ENCODE measurements around the gene TMPRSS2. TPM values are rescaled to one million over a fixed set of nuclear protein-coding genes. Genes with fewer than 3 reads are reported as not detected.
A peak's percentile ranks its signal among the peaks of the same experiment; 100 is the strongest.
"Not testable (repeated sequence)": the region's sequence is repeated elsewhere in the genome, so short reads cannot be mapped to it uniquely, and the experiment has no call there.

The TMPRSS2 gene
- total RNA-seq, 1 donor from 2014 or later: not detected

DNA sequence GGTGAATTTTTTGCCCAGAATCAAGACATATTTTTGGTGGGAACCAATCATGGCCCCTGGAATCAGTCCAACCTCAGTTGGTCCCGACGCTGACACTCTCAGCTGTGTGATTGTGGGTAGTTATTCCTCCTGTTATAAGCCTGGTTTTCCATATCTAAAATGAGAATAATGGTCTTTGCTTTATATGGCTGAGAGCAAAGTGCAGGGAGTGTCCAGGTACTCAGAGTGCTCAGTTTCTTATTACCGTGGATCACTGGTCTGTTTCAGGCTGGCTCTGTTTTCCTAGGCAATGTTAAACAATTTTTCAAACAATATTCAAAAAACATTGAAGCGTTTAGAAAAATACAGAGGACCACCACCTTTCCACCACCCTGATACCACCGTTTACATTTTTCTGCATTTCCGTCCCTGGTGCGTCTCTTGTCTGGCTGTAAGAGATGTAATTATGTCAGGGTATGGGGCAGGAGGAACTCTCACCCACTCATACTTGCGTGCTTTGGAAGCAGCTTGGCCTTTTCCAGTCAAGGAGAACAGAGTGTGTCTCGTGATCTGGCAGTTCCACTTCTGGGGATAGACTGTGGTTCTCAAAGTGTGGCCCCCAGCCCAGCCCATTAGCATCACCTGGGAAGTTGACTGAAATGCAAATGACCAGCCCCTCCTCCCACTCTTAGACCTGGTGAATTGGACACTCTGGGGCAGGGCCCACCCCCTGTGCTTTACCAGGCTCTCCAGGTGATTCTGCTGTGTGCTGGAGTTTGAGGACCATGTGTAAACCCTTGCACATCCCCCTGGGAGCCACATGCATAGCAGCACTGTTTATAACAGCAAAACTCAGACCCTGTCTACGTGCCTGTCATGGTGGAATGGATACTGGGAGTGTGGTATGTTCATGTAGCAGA is 75.1 kb downstream of the TMPRSS2 start:
- Mint-ChIP-seq H3K36me3 (ENCODE audit: low read depth) (peaks cover 89% of the 10 kb centered on the region), H3K4me3 (ENCODE audit: low read depth) (no peak overlapping the region), H3K27ac (no peak overlapping the region), H3K4me1 (ENCODE audit: low read depth) (peaks cover 36% of the 10 kb centered on the region), H3K9me3 (peaks cover 14% of the 10 kb centered on the region), H3K27me3 (ENCODE audit: low read depth) (no peaks in the 10 kb centered on the region)
- intact Hi-C loops (cut with micrococcal nuclease): no loop called here
- no peak for DNase-seq (ENCODE audit: low spot score)

GRCh38 chr21:41431788-41432548 is 76.0 kb downstream of the TMPRSS2 start:
- Mint-ChIP-seq H3K4me1 (ENCODE audit: low read depth) (peaks cover 41% of the 10 kb centered on the region), H3K27ac (no peak overlapping the region), H3K4me3 (ENCODE audit: low read depth) (no peak overlapping the region)

DNA sequence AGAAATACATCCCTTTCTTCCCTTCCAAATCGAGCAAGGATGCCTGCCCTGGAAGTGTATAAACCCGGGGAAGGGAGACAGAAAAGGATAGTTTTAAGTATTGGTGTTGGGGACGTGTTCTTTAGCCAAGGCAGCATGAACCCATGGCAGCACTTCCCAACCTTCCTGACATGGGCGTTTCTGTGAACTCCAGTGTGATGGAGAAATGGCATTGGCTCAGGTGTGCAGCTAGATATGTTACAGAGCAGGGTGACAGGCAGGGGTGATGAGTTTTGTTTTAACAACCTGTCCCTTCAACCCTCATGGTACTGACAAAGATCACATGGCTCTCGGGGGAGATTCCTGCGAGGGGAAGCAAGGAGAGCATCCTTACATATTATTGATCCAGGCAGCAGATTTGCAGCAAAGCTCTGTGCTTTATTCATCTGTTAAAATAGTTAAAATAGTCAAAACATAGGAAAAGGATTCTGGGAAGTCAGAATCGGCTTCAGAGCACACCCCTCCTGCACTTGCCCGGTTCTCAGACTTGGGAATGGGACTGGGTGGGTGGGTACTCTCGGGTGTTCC is 78.0 kb downstream of the TMPRSS2 start:
- Mint-ChIP-seq H3K36me3 (ENCODE audit: low read depth) (peaks cover 70% of the 10 kb centered on the region), H3K9me3 (peaks cover 9% of the 10 kb centered on the region), H3K27me3 (ENCODE audit: low read depth) (no peaks in the 10 kb centered on the region), H3K27ac (peak overlapping the region; percentile 13), H3K4me1 (ENCODE audit: low read depth) (peaks cover 44% of the 10 kb centered on the region), H3K4me3 (ENCODE audit: low read depth) (no peak overlapping the region)
- intact Hi-C loops (cut with micrococcal nuclease): no loop called here
- DNase-seq (ENCODE audit: low spot score): no peak

More at GRCh38 chr21:41431788-41432548, 76.0 kb downstream of the TMPRSS2 start:
- Mint-ChIP-seq H3K36me3 (ENCODE audit: low read depth) (peaks cover 87% of the 10 kb centered on the region), H3K27me3 (ENCODE audit: low read depth) (no peaks in the 10 kb centered on the region), H3K9me3 (peaks cover 14% of the 10 kb centered on the region)
- no peak for DNase-seq (ENCODE audit: low spot score)
- intact Hi-C loops (cut with micrococcal nuclease): no loop called here

- H3K36me3 Mint-ChIP-seq (ENCODE audit: low read depth): peaks cover 63% of the 10 kb centered on the region
- H3K27ac Mint-ChIP-seq: no peak overlapping the region
- no peaks in the 10 kb centered on the region for H3K27me3 Mint-ChIP-seq (ENCODE audit: low read depth)
- DNase-seq (ENCODE audit: low spot score): no peak
- intact Hi-C loops (cut with micrococcal nuclease): no loop called here
- peaks cover 2% of the 10 kb centered on the region for H3K9me3 Mint-ChIP-seq
- H3K4me1 Mint-ChIP-seq (ENCODE audit: low read depth): peaks cover 48% of the 10 kb centered on the region
- H3K4me3 Mint-ChIP-seq (ENCODE audit: low read depth): no peak overlapping the region
Observed at GRCh38 chr21:41429305-41429704, 78.7 kb downstream of the TMPRSS2 start.

- intact Hi-C loops (cut with micrococcal nuclease): no loop called here
- no peaks in the 10 kb centered on the region for H3K9me3 Mint-ChIP-seq
- peaks cover 50% of the 10 kb centered on the region for H3K4me1 Mint-ChIP-seq (ENCODE audit: low read depth)
- no peak overlapping the region for H3K27ac Mint-ChIP-seq
- peaks cover 58% of the 10 kb centered on the region for H3K36me3 Mint-ChIP-seq (ENCODE audit: low read depth)
- no peak overlapping the region for H3K4me3 Mint-ChIP-seq (ENCODE audit: low read depth)
- no peak for DNase-seq (ENCODE audit: low spot score)
- no peaks in the 10 kb centered on the region for H3K27me3 Mint-ChIP-seq (ENCODE audit: low read depth)
Observed at GRCh38 chr21:41428847-41429246, 79.1 kb downstream of the TMPRSS2 start.

GRCh38 chr21:41428311-41428710 is 79.6 kb downstream of the TMPRSS2 start:
- Mint-ChIP-seq H3K9me3 (no peaks in the 10 kb centered on the region), H3K4me3 (ENCODE audit: low read depth) (peak overlapping the region; percentile 93), H3K36me3 (ENCODE audit: low read depth) (peaks cover 53% of the 10 kb centered on the region), H3K4me1 (ENCODE audit: low read depth) (peaks cover 54% of the 10 kb centered on the region), H3K27me3 (ENCODE audit: low read depth) (no peaks in the 10 kb centered on the region), H3K27ac (peak overlapping the region; percentile 11)
- intact Hi-C loops (cut with micrococcal nuclease): no loop called here
- no peak for DNase-seq (ENCODE audit: low spot score)

DNA sequence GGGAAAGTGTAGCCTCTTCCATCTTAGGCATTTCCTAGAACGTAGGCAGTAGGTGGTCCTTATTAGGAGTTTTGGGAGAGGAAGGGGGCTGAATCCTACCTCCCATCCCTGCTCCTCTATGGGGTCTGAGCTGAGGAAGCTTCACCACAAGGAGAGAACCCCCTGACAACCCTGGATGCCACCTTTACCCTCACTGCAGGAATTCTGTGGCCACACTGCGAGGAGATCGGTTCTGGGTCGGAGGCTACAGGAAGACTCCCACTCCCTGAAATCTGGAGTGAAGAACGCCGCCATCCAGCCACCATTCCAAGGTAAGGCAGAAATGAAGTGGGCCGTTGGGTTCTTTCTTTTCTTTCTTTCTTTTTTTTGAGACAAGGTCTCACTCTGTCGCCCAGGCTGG is 80.4 kb downstream of the TMPRSS2 start:
- DNase-seq (ENCODE audit: low spot score): no peak
- intact Hi-C loops (cut with micrococcal nuclease): loop anchor here (2.0 kb wide), 1 partner anchor 65 kb away; the partner anchor contains the start of gene MX2
- H3K4me1 Mint-ChIP-seq (ENCODE audit: low read depth): peaks cover 59% of the 10 kb centered on the region
- peaks cover 45% of the 10 kb centered on the region for H3K36me3 Mint-ChIP-seq (ENCODE audit: low read depth)
- peak overlapping the region; percentile 93 for H3K4me3 Mint-ChIP-seq (ENCODE audit: low read depth)
- H3K27me3 Mint-ChIP-seq (ENCODE audit: low read depth): no peaks in the 10 kb centered on the region
- peak overlapping the region; percentile 60 for H3K27ac Mint-ChIP-seq
- H3K9me3 Mint-ChIP-seq: no peaks in the 10 kb centered on the region

DNA sequence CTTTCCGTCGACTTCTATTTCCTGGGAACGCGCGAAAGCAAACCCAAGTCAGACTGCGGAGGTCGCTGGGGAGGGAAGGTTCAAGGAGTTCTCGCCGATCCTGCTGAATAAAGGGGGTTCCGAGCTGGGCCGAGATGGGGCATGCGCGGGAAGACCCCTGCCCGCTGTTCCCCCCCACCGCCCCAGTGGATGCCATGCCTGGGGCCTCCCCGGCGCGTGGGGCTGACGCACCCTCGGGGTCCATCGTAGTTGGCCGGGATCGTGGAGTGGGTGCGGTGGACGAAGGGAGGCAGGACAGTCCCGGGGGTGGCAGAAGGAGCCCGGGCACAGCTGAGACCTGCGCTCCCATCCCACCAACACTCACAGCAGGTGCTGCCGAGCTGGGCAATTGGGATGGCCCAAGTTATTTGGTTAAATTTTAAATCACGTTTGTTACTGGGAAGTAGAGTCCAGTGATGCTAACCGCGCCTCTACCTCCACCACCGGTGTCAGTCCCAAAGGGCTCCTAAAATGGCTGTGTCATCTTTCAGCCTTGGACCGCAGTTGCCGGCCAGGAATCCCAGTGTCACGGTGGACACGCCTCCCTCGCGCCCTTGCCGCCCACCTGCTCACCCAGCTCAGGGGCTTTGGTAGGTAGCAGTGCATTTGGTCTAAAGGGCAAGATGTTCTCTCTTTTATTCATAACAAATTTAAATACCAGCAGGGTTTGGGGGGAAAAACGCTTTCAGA is 81.1 kb downstream of the TMPRSS2 start:
- no peak for DNase-seq (ENCODE audit: low spot score)
- H3K36me3 Mint-ChIP-seq (ENCODE audit: low read depth): peaks cover 38% of the 10 kb centered on the region
- H3K27me3 Mint-ChIP-seq (ENCODE audit: low read depth): no peaks in the 10 kb centered on the region
- H3K4me3 Mint-ChIP-seq (ENCODE audit: low read depth): peak overlapping the region; percentile 93
- H3K9me3 Mint-ChIP-seq: no peaks in the 10 kb centered on the region
- H3K4me1 Mint-ChIP-seq (ENCODE audit: low read depth): peaks cover 60% of the 10 kb centered on the region
- H3K27ac Mint-ChIP-seq: no peak overlapping the region
- intact Hi-C loops (cut with micrococcal nuclease): loop anchor here (2.0 kb wide), 1 partner anchor 64 kb away; the partner anchor contains the start of gene MX2

DNA sequence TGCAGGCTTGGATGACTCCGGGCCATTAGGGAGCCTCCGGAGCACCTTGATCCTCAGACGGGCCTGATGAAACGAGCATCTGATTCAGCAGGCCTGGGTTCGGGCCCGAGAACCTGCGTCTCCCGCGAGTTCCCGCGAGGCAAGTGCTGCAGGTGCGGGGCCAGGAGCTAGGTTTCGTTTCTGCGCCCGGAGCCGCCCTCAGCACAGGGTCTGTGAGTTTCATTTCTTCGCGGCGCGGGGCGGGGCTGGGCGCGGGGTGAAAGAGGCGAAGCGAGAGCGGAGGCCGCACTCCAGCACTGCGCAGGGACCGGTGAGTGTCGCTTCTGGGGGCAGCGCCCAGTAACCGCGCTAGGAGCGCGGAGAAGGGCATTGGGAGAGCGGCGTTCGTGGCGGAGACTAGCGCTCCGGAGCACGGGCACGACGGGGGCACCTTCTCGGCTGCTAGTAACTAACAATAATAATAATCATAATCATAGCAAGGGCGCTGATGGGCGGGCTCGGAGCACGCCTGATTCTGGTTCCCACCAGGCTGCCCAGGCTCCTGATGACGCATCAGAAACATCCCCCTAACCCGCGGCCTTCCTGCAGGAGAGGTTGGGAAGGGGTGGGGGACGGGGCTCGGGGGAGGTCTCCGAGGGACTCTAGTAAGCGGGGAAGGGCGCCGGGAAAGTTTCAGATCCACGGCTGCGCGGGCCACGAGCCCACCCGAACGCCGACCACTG is 81.8 kb downstream of the TMPRSS2 start, which contains the start of gene MX1:
TSS of gene MX1 (plus strand) at position 286 of the 722 bp plus-strand sequence. CDS start 5,832 bp downstream, outside the sequence.
- H3K36me3 Mint-ChIP-seq (ENCODE audit: low read depth): peaks cover 32% of the 10 kb centered on the region

DNA sequence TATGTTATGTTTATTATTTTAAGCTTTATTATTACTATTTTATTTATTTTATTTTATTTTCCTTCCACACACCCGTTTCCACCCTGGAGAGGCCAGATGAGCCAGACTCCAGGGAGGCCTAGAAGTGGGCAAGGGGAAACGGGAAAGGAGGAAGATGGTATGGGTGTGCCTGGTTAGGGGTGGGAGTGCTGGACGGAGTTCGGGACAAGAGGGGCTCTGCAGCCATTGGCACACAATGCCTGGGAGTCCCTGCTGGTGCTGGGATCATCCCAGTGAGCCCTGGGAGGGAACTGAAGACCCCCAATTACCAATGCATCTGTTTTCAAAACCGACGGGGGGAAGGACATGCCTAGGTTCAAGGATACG is 82.4 kb downstream of the TMPRSS2 start:
- H3K9me3 Mint-ChIP-seq: no peaks in the 10 kb centered on the region
- intact Hi-C loops (cut with micrococcal nuclease): no loop called here
- no peak for DNase-seq (ENCODE audit: low spot score)
- peaks cover 28% of the 10 kb centered on the region for H3K36me3 Mint-ChIP-seq (ENCODE audit: low read depth)
- peaks cover 68% of the 10 kb centered on the region for H3K4me1 Mint-ChIP-seq (ENCODE audit: low read depth)
- H3K4me3 Mint-ChIP-seq (ENCODE audit: low read depth): peak overlapping the region; percentile 93
- no peaks in the 10 kb centered on the region for H3K27me3 Mint-ChIP-seq (ENCODE audit: low read depth)
- peak overlapping the region; percentile 92 for H3K27ac Mint-ChIP-seq

More for the DNA sequence above, 81.8 kb downstream of the TMPRSS2 start, which contains the start of gene MX1:
- DNase-seq (ENCODE audit: low spot score): peak; percentile 89
- no peaks in the 10 kb centered on the region for H3K27me3 Mint-ChIP-seq (ENCODE audit: low read depth)
- no peaks in the 10 kb centered on the region for H3K9me3 Mint-ChIP-seq
- peaks cover 63% of the 10 kb centered on the region for H3K4me1 Mint-ChIP-seq (ENCODE audit: low read depth)
- intact Hi-C loops (cut with micrococcal nuclease): loop anchor here (2.0 kb wide), 1 partner anchor 63 kb away; the partner anchor contains the start of gene MX2
- H3K4me3 Mint-ChIP-seq (ENCODE audit: low read depth): peak within 1 kb of the TSS; percentile 93
- peak within 1 kb of the TSS; percentile 92 for H3K27ac Mint-ChIP-seq

DNA sequence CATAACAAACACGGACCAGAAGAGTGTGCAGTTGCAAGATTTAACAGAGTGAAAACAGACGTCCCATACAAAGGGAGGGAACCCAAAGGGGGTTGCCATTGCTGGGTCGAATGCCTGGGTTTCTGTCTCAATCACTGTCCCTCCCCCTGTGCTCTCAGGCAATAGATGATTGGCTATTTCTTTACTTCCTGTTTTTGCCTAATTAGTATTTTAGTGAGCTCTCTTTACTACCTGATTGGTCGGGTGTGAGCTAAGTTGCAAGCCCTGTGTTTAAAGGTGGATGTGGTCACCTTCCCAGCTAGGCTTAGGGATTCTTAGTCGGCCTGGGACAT is 84.7 kb downstream of the TMPRSS2 start:
- H3K27me3 Mint-ChIP-seq (ENCODE audit: low read depth); H3K9me3 Mint-ChIP-seq; DNase-seq (ENCODE audit: low spot score); H3K4me3 Mint-ChIP-seq (ENCODE audit: low read depth); H3K27ac Mint-ChIP-seq; intact Hi-C loops (cut with micrococcal nuclease): not testable (repeated sequence)
- peaks cover 12% of the 10 kb centered on the region for H3K36me3 Mint-ChIP-seq (ENCODE audit: low read depth)
- peaks cover 62% of the 10 kb centered on the region for H3K4me1 Mint-ChIP-seq (ENCODE audit: low read depth)

Data from activated T-helper 2 cell treated with anti-CD3 and anti-CD28 coated beads, Interferon-gamma antibody, Interleukin-2, Interleukin-4, amounts not matched to agents 10 μg/mL and 5 μg/mL and 100 μg/mL, durations not matched to agents 14 hours and 24 hours and 36 hours (primary cell).